A673 (cell line): ENCODE measurements around the gene H1-8.

Experiments
- CTCF ChIP-seq: fragments of 300-800, 200-600 bp; sonication (generic); conservative IDR thresholded peaks from 2 replicates; pipeline ENCODE4 v1.5.1; 2017; ENCODE audit warnings: low read depth, mild to moderate bottlenecking, antibody characterized with exemption, low read length, moderate library complexity, mixed read lengths
- EZH2 ChIP-seq: fragments of 200-600 bp; sonication (generic); IDR thresholded peaks from 2 replicates; pipeline ENCODE4 v1.6.1; 2017; ENCODE audit warnings: borderline replicate concordance, low read depth, mild to moderate bottlenecking, mixed read lengths, antibody characterized with exemption, low read length; ENCODE audit not compliant: poor library complexity, severe bottlenecking

GRCh38 chr3:129534428-129535027, 8.4 kb upstream of the H1-8 start:
- no peak for TF ChIP-seq CTCF
- TF ChIP-seq EZH2: no peak
